IMR-90 (cell line): Measurements from ENCODE around the gene INSR. TPM values are rescaled to one million over a fixed set of nuclear protein-coding genes. Genes with fewer than 3 reads are reported as not detected.
"Not testable (repeated sequence)": the region's sequence is repeated elsewhere in the genome, so short reads cannot be mapped to it uniquely, and the experiment has no call there.

Experiments used
- ATAC-seq: fragments of 200-7000 bp; cut with Tn5 transposase; 2 replicates; pipeline ENCODE4 v1.9.1; 2020; ENCODE audit warnings: low read depth, mild to moderate bottlenecking, moderate library complexity
- BruUV-seq: library from RNA; stranded (reverse); fragments of 400-500 nt; replicated peaks from 2 replicates; lab custom pipeline; 2021; lab: Mats Ljungman, UMichigan
- CTCF ChIA-PET: fragments of 300-600 bp; formaldehyde crosslinking; extraction: SDS; loops from one replicate; lab custom pipeline; 2021; ENCODE audit warnings: antibody characterized with exemption; lab: Yijun Ruan, JAX
- POLR2A ChIA-PET: fragments of 300-600 bp; sonication (Branson Sonifier 250); formaldehyde crosslinking; loops from one replicate; lab custom pipeline; 2022; ENCODE audit warnings: antibody characterized with exemption; ENCODE audit not compliant: unreplicated experiment; lab: Charles Lee
- DNase-seq: peaks from one replicate; pipeline ENCODE4 v3.0.0; 2013
- H2AFZ ChIP-seq: replicated peaks from 2 replicates; pipeline ENCODE3; 2013; ENCODE audit warnings: low read length, mild to moderate bottlenecking; ENCODE audit not compliant: poor library complexity
- H2AK5ac ChIP-seq: 2 replicates; pipeline ENCODE4 v1.6.1; 2013; ENCODE audit warnings: low read depth, low read length, inconsistent platforms
- H2AK9ac ChIP-seq: replicated peaks from 2 replicates; pipeline ENCODE3; 2013; ENCODE audit warnings: mild to moderate bottlenecking, low read depth, low read length, moderate library complexity; ENCODE audit not compliant: poor library complexity
- H2BK120ac ChIP-seq: 2 replicates; pipeline ENCODE4 v1.6.1; 2013; ENCODE audit warnings: low read depth, low read length, inconsistent platforms
- H2BK15ac ChIP-seq: 3 replicates; pipeline ENCODE4 v1.6.1; 2013; ENCODE audit warnings: low read depth, low read length, inconsistent platforms
- H2BK20ac ChIP-seq: 2 replicates; pipeline ENCODE4 v1.6.1; 2013; ENCODE audit warnings: low read depth, mild to moderate bottlenecking, inconsistent platforms, low read length, moderate library complexity
- H2BK5ac ChIP-seq: 2 replicates; pipeline ENCODE4 v1.6.1; 2013; ENCODE audit warnings: mild to moderate bottlenecking, low read depth, low read length, inconsistent platforms; ENCODE audit not compliant: poor library complexity, severe bottlenecking
- H3K14ac ChIP-seq: replicated peaks from 2 replicates; pipeline ENCODE4 v1.6.1; 2013; ENCODE audit warnings: low read depth, low read length, inconsistent platforms
- H3K18ac ChIP-seq: 2 replicates; pipeline ENCODE4 v1.6.1; 2013; ENCODE audit warnings: low read depth, low read length, control low read depth
- H3K23ac ChIP-seq: 2 replicates; pipeline ENCODE4 v1.6.1; 2013; ENCODE audit warnings: low read depth, low read length, inconsistent platforms
- H3K27ac ChIP-seq: 2 replicates; pipeline ENCODE4 v1.5.1; 2013; ENCODE audit warnings: mild to moderate bottlenecking, control low read depth, low read length; ENCODE audit not compliant: insufficient read depth
- H3K27me3 ChIP-seq: 2 replicates; pipeline ENCODE4 v1.6.1; 2013; ENCODE audit warnings: low read length; ENCODE audit not compliant: control insufficient read depth, insufficient read depth
- H3K36me3 ChIP-seq: 2 replicates; pipeline ENCODE4 v1.6.1; 2013; ENCODE audit warnings: low read length, mixed read lengths; ENCODE audit not compliant: control insufficient read depth, insufficient read depth
- H3K4ac ChIP-seq: 2 replicates; pipeline ENCODE4 v1.6.1; 2013; ENCODE audit warnings: low read depth, low read length, inconsistent platforms
- H3K4me1 ChIP-seq: 2 replicates; pipeline ENCODE4 v1.6.1; 2013; ENCODE audit warnings: low read length, mixed read lengths; ENCODE audit not compliant: control insufficient read depth, insufficient read depth
- H3K4me2 ChIP-seq: 2 replicates; pipeline ENCODE4 v1.6.1; 2013; ENCODE audit warnings: low read depth, mild to moderate bottlenecking, control low read depth, low read length, moderate library complexity
- H3K4me3 ChIP-seq: 2 replicates; pipeline ENCODE4 v1.5.1; 2013; ENCODE audit warnings: low read depth, mild to moderate bottlenecking, control low read depth, low read length, moderate library complexity; ENCODE audit not compliant: insufficient read depth
- H3K56ac ChIP-seq: 2 replicates; pipeline ENCODE4 v1.6.1; 2013; ENCODE audit warnings: low read length, inconsistent platforms; ENCODE audit not compliant: insufficient read depth; ENCODE audit errors: extremely low read depth
- H3K79me1 ChIP-seq, 2 experiments: 2 replicates each; pipeline ENCODE4 v1.6.1; 2013; ENCODE audit warnings: low read length in 2 of 2, inconsistent platforms in 1 of 2, low read depth in 1 of 2
- H3K9ac ChIP-seq: 2 replicates; pipeline ENCODE4 v1.6.1; 2013; ENCODE audit warnings: low read depth, low read length, control low read depth
- H3K9me1 ChIP-seq: 2 replicates; pipeline ENCODE4 v1.6.1; 2013; ENCODE audit warnings: low read length, inconsistent platforms; ENCODE audit not compliant: insufficient read depth
- H3K9me3 ChIP-seq: 2 replicates; pipeline ENCODE4 v1.6.1; 2013; ENCODE audit warnings: low read length; ENCODE audit not compliant: control insufficient read depth, insufficient read depth
- H4K20me1 ChIP-seq: 2 replicates; pipeline ENCODE4 v1.6.1; 2013; ENCODE audit warnings: low read length, inconsistent platforms; ENCODE audit not compliant: insufficient read depth
- H4K5ac ChIP-seq: 2 replicates; pipeline ENCODE4 v1.6.1; 2013; ENCODE audit warnings: mild to moderate bottlenecking, low read depth, low read length, control low read depth
- H4K8ac ChIP-seq, 2 experiments: 2 replicates each; pipeline ENCODE4 v1.6.1; 2013; ENCODE audit warnings: low read depth in 2 of 2, low read length in 2 of 2, control low read depth in 1 of 2, inconsistent platforms in 1 of 2
- H4K91ac ChIP-seq: 2 replicates; pipeline ENCODE4 v1.6.1; 2013; ENCODE audit warnings: low read depth, low read length, inconsistent platforms; ENCODE audit not compliant: insufficient read depth
- WGBS, 2 experiments: methylation state at CpG; one replicate each; pipeline versions ENCODE4 v1.1.5 to v1.1.7; 2013; ENCODE audit warnings: missing lambda C conversion rate in 2 of 2; ENCODE audit not compliant: insufficient read length in 1 of 2; ENCODE audit errors: extremely low coverage in 2 of 2; 5-methylcytosine and 5-hydroxymethylcytosine counted together
- dilution Hi-C: fragments of 300-500 bp; cut with HindIII; formaldehyde crosslinking; loops from one replicate; pipeline ENCODE4 v1.14.3; 2018; ENCODE audit warnings: low sequenced_read_pairs; ENCODE audit not compliant: unreplicated experiment
- in situ Hi-C: fragments of 300-500 bp; cut with MboI; formaldehyde crosslinking; loops from 3 replicates; pipeline ENCODE4 v1.14.3; 2019; ENCODE audit warnings: low sequenced_read_pairs, inconsistent platforms, mixed read lengths
- intact Hi-C: fragments of 100-400 bp; cut with micrococcal nuclease; formaldehyde crosslinking; loops from 2 replicates; pipeline ENCODE4 v1.10.0; 2022
- polyA plus RNA-seq, 3 experiments: library from polyadenylated mRNA; depleted of rRNA; stranded (reverse); fragments of >200 nt; gene quantifications; 2 replicates each; pipeline ENCODE4 v1.2.3, GENCODE V29; 2012; ENCODE audit warnings: low replicate concordance in 1 of 3
- total RNA-seq: library from RNA; depleted of rRNA; stranded (reverse); fragments of >200 nt; gene quantifications from 2 replicates; pipeline ENCODE4 v1.2.3, GENCODE V29; 2012

INSR gene
- total and polyA plus RNA-seq, 2 of the 4 experiments (the other 2 are of a cell fraction), result 2.8 to 7.9 TPM

- ATAC-seq, dilution Hi-C loops, H2BK5ac ChIP-seq, H3K9ac ChIP-seq, H3K27ac ChIP-seq, H2BK120ac ChIP-seq, H4K5ac ChIP-seq, H3K4me2 ChIP-seq, H2AK5ac ChIP-seq, POLR2A ChIA-PET, BruUV-seq, H3K36me3 ChIP-seq, H3K4me3 ChIP-seq, H3K23ac ChIP-seq, H3K79me1 ChIP-seq, DNase-seq, H3K4me1 ChIP-seq, H2BK15ac ChIP-seq, H3K14ac ChIP-seq, CTCF ChIA-PET, H4K8ac ChIP-seq, H3K18ac ChIP-seq, H2AFZ ChIP-seq, intact Hi-C loops, in situ Hi-C loops, H2BK20ac ChIP-seq, H3K9me3 ChIP-seq, H3K56ac ChIP-seq, H2AK9ac ChIP-seq, H4K20me1 ChIP-seq, H4K91ac ChIP-seq, H3K9me1 ChIP-seq, H3K27me3 ChIP-seq, H3K4ac ChIP-seq: not testable (repeated sequence)
- no CpG with 5 or more reads among the region's 3 CpGs for WGBS, 2 experiments
These were observed 85.2 kb downstream of the INSR start for GRCh38 chr19:7209036-7209435.
